ENCODE results near the gene DAB1. TPM values are rescaled to one million over a fixed set of nuclear protein-coding genes. Genes with fewer than 3 reads are reported as not detected.

The DAB1 gene
- polyA plus RNA-seq, 3 donors = not detected

GRCh38 chr1:57361516-57361915 lies 62.3 kb downstream of the DAB1 start:
- H3K27ac Mint-ChIP-seq = no peak overlapping the region
- peaks cover 0 to 8% (median 2%) of the 10 kb centered on the region in 7 donors for H3K9me3 Mint-ChIP-seq
- H3K27me3 Mint-ChIP-seq (ENCODE audit: low read depth in 3 of 3) = peaks cover 0 to 2% (median 0%) of the 10 kb centered on the region in 3 donors
- Histone ChIP-seq H3K4me2 (replicated peaks; ENCODE audit: extremely low read depth, low read length, poor library complexity, severe bottlenecking) (no peak overlapping the region), H3K27me3 (ENCODE audit: control insufficient read depth in 2 of 2, insufficient read depth in 2 of 2, low read length in 2 of 2) (no peaks in the 10 kb centered on the region), H3K36me3 (replicated peaks in 1 of 2; ENCODE audit: control insufficient read depth in 1 of 2, insufficient read depth in 2 of 2, low read length in 2 of 2) (no peaks in the 10 kb centered on the region), H3K4me1 (ENCODE audit: control insufficient read depth in 1 of 2, insufficient read depth in 2 of 2, low read length in 2 of 2) (no peaks in the 10 kb centered on the region), H3K27ac (ENCODE audit: low read depth in 1 of 2, low read length in 2 of 2) (no peak overlapping the region), H3K9ac (ENCODE audit: insufficient read depth, low read length, poor library complexity, severe bottlenecking) (no peak overlapping the region), H3K9me3 (replicated peaks in 1 of 2; ENCODE audit: control insufficient read depth in 1 of 2, insufficient read depth in 1 of 2, low read length in 2 of 2) (no peaks in the 10 kb centered on the region), H2AFZ (ENCODE audit: insufficient read depth, low read depth, low read length, poor library complexity, severe bottlenecking) (no peak overlapping the region), H3K4me3 (replicated peaks in 1 of 3; ENCODE audit: low read depth in 2 of 3, low read length in 3 of 3) (no peak overlapping the region), H4K20me1 (ENCODE audit: insufficient read depth, low read length) (no peaks in the 10 kb centered on the region), H3K79me2 (ENCODE audit: insufficient read depth, low read length) (no peaks in the 10 kb centered on the region)
- H3K4me1 Mint-ChIP-seq = no peaks in the 10 kb centered on the region
- no peak overlapping the region for H3K4me3 Mint-ChIP-seq
- H3K36me3 Mint-ChIP-seq = no peaks in the 10 kb centered on the region
- intact Hi-C loops (cut with micrococcal nuclease) = no loop called here
- WGBS (ENCODE audit: insufficient coverage) = no CpG with 5 or more reads among the region's 2 CpGs
- DNase-seq = no peak
- no peak for TF ChIP-seq CTCF (IDR thresholded peaks at IDR 0.05)

- no peaks in the 10 kb centered on the region for H4K20me1 ChIP-seq (ENCODE audit: insufficient read depth, low read length)
- H3K79me2 ChIP-seq (ENCODE audit: insufficient read depth, low read length) = no peaks in the 10 kb centered on the region
- peaks cover 0 to 8% (median 2%) of the 10 kb centered on the region in 7 donors for H3K9me3 Mint-ChIP-seq
- no peak overlapping the region for H3K4me3 Mint-ChIP-seq
- no peak overlapping the region for H3K9ac ChIP-seq (ENCODE audit: insufficient read depth, low read length, poor library complexity, severe bottlenecking)
- intact Hi-C loops (cut with micrococcal nuclease) = no loop called here
- no peak overlapping the region for H2AFZ ChIP-seq (ENCODE audit: insufficient read depth, low read depth, low read length, poor library complexity, severe bottlenecking)
- H3K27ac ChIP-seq (ENCODE audit: low read depth in 1 of 2, low read length in 2 of 2) = no peak overlapping the region
- no peaks in the 10 kb centered on the region for H3K36me3 ChIP-seq (replicated peaks in 1 of 2; ENCODE audit: control insufficient read depth in 1 of 2, insufficient read depth in 2 of 2, low read length in 2 of 2)
- no peak for TF ChIP-seq CTCF (IDR thresholded peaks at IDR 0.05)
- no peak overlapping the region for H3K4me2 ChIP-seq (replicated peaks; ENCODE audit: extremely low read depth, low read length, poor library complexity, severe bottlenecking)
- no peaks in the 10 kb centered on the region for H3K9me3 ChIP-seq (replicated peaks in 1 of 2; ENCODE audit: control insufficient read depth in 1 of 2, insufficient read depth in 1 of 2, low read length in 2 of 2)
- no peaks in the 10 kb centered on the region for H3K4me1 Mint-ChIP-seq
- no peaks in the 10 kb centered on the region for H3K36me3 Mint-ChIP-seq
- no peaks in the 10 kb centered on the region for H3K27me3 ChIP-seq (ENCODE audit: control insufficient read depth in 2 of 2, insufficient read depth in 2 of 2, low read length in 2 of 2)
- no peak overlapping the region for H3K27ac Mint-ChIP-seq
- WGBS (ENCODE audit: insufficient coverage) = no CpG with 5 or more reads among the region's 4 CpGs
- H3K4me3 ChIP-seq (replicated peaks in 1 of 3; ENCODE audit: low read depth in 2 of 3, low read length in 3 of 3) = no peak overlapping the region
- no peak for DNase-seq
- no peaks in the 10 kb centered on the region for H3K4me1 ChIP-seq (ENCODE audit: control insufficient read depth in 1 of 2, insufficient read depth in 2 of 2, low read length in 2 of 2)
- peaks cover 0 to 2% (median 0%) of the 10 kb centered on the region in 3 donors for H3K27me3 Mint-ChIP-seq (ENCODE audit: low read depth in 3 of 3)
Measured at GRCh38 chr1:57360846-57361407, 62.9 kb downstream of the DAB1 start.

Measured in CD14-positive monocyte (primary cell).